Activated CD4-positive, alpha-beta T cell treated with anti-CD3 and anti-CD28 coated beads, Interleukin-2, amount 10 ng/mL, durations not matched to agents 24 days and 14 days (primary cell): ENCODE data around the gene ISL2. TPM values are rescaled to one million over a fixed set of nuclear protein-coding genes. Genes with fewer than 3 reads are reported as not detected.
"Not testable (repeated sequence)": the region's sequence is repeated elsewhere in the genome, so short reads cannot be mapped to it uniquely, and the experiment has no call there.

ENCODE experiments used
- DNase-seq: peaks from one replicate; pipeline ENCODE4 v3.0.0; 2022
- H3K27ac Mint-ChIP-seq: one replicate; pipeline ENCODE4 v1.8.0; 2022; ENCODE audit warnings: mild to moderate bottlenecking, mixed read lengths
- H3K27me3 Mint-ChIP-seq: one replicate; pipeline ENCODE4 v1.8.0; 2022; ENCODE audit warnings: mixed read lengths
- H3K36me3 Mint-ChIP-seq: one replicate; pipeline ENCODE4 v1.8.0; 2022; ENCODE audit warnings: low read depth, mild to moderate bottlenecking, mixed read lengths
- H3K4me1 Mint-ChIP-seq: one replicate; pipeline ENCODE4 v1.8.0; 2021; ENCODE audit warnings: mixed read lengths
- H3K4me3 Mint-ChIP-seq: one replicate; pipeline ENCODE4 v1.8.0; 2022; ENCODE audit warnings: mild to moderate bottlenecking, moderate library complexity, mixed read lengths
- H3K9me3 Mint-ChIP-seq: one replicate; pipeline ENCODE4 v1.8.0; 2021; ENCODE audit warnings: mixed read lengths
- intact Hi-C: fragments of 100-400 bp; cut with micrococcal nuclease; formaldehyde crosslinking; loops from one replicate; pipeline ENCODE4 v1.15.1; 2023
- total RNA-seq: library from RNA; stranded (reverse); gene quantifications from 2 replicates; pipeline ENCODE4 v1.2.3, GENCODE V29; 2022

The ISL2 gene
- total RNA-seq, 1 donor from 2014 or later, result 0.89 TPM

GRCh38 chr15:76312540-76313174, 23.9 kb upstream of the ISL2 start:
- Mint-ChIP-seq H3K9me3 (no peaks in the 10 kb centered on the region), H3K4me1 (peaks cover 20% of the 10 kb centered on the region), H3K4me3 (peak overlapping the region; percentile 7), H3K27ac (no peak overlapping the region), H3K27me3 (peaks cover 2% of the 10 kb centered on the region), H3K36me3 (peaks cover 14% of the 10 kb centered on the region)
- no peak for DNase-seq
- intact Hi-C loops, result no loop called here

- intact Hi-C loops, H3K27me3 Mint-ChIP-seq, H3K9me3 Mint-ChIP-seq, H3K27ac Mint-ChIP-seq, H3K4me3 Mint-ChIP-seq, DNase-seq: not testable (repeated sequence)
- Mint-ChIP-seq H3K36me3 (peaks cover 12% of the 10 kb centered on the region), H3K4me1 (peaks cover 19% of the 10 kb centered on the region)
These were observed 23.4 kb upstream of the ISL2 start for GRCh38 chr15:76313175-76313567.

- H3K4me3 Mint-ChIP-seq, result no peak overlapping the region
- H3K4me1 Mint-ChIP-seq, result peaks cover 15% of the 10 kb centered on the region
- H3K36me3 Mint-ChIP-seq, result peaks cover 7% of the 10 kb centered on the region
- no peak overlapping the region for H3K27ac Mint-ChIP-seq
- H3K9me3 Mint-ChIP-seq, result no peaks in the 10 kb centered on the region
- DNase-seq, result no peak
- peaks cover 2% of the 10 kb centered on the region for H3K27me3 Mint-ChIP-seq
- intact Hi-C loops, result no loop called here
These were observed 22.8 kb upstream of the ISL2 start for GRCh38 chr15:76313731-76314130.

GRCh38 chr15:76320012-76320411, 16.6 kb upstream of the ISL2 start:
- no peaks in the 10 kb centered on the region for H3K36me3 Mint-ChIP-seq
- H3K4me1 Mint-ChIP-seq, result peaks cover 3% of the 10 kb centered on the region
- H3K9me3 Mint-ChIP-seq, result no peaks in the 10 kb centered on the region
- H3K27me3 Mint-ChIP-seq, result peaks cover 30% of the 10 kb centered on the region
- intact Hi-C loops, result no loop called here
- DNase-seq, result no peak
- no peak overlapping the region for H3K4me3 Mint-ChIP-seq
- H3K27ac Mint-ChIP-seq, result no peak overlapping the region

- Mint-ChIP-seq H3K9me3 (no peaks in the 10 kb centered on the region), H3K27me3 (peaks cover 31% of the 10 kb centered on the region), H3K4me1 (peaks cover 3% of the 10 kb centered on the region), H3K36me3 (no peaks in the 10 kb centered on the region), H3K27ac (no peak overlapping the region), H3K4me3 (no peak overlapping the region)
- no peak for DNase-seq
- intact Hi-C loops, result no loop called here
These were observed 15.4 kb upstream of the ISL2 start for GRCh38 chr15:76321171-76321570.

GRCh38 chr15:76321602-76322001, 15.0 kb upstream of the ISL2 start:
- no peak overlapping the region for H3K4me3 Mint-ChIP-seq
- H3K27me3 Mint-ChIP-seq, result peaks cover 33% of the 10 kb centered on the region
- intact Hi-C loops, result no loop called here
- H3K36me3 Mint-ChIP-seq, result no peaks in the 10 kb centered on the region
- peaks cover 3% of the 10 kb centered on the region for H3K4me1 Mint-ChIP-seq
- H3K27ac Mint-ChIP-seq, result no peak overlapping the region
- no peaks in the 10 kb centered on the region for H3K9me3 Mint-ChIP-seq
- DNase-seq, result no peak

GRCh38 chr15:76324066-76324465, 12.5 kb upstream of the ISL2 start:
- DNase-seq, result no peak
- no peaks in the 10 kb centered on the region for H3K36me3 Mint-ChIP-seq
- no peak overlapping the region for H3K4me3 Mint-ChIP-seq
- peaks cover 3% of the 10 kb centered on the region for H3K4me1 Mint-ChIP-seq
- H3K27me3 Mint-ChIP-seq, result peaks cover 46% of the 10 kb centered on the region
- intact Hi-C loops, result no loop called here
- no peaks in the 10 kb centered on the region for H3K9me3 Mint-ChIP-seq
- no peak overlapping the region for H3K27ac Mint-ChIP-seq

GRCh38 chr15:76325704-76326103, 10.9 kb upstream of the ISL2 start:
- H3K27me3 Mint-ChIP-seq, result peaks cover 50% of the 10 kb centered on the region
- DNase-seq, result no peak
- intact Hi-C loops, result no loop called here
- H3K36me3 Mint-ChIP-seq, result no peaks in the 10 kb centered on the region
- no peaks in the 10 kb centered on the region for H3K4me1 Mint-ChIP-seq
- H3K4me3 Mint-ChIP-seq, result no peak overlapping the region
- no peak overlapping the region for H3K27ac Mint-ChIP-seq
- no peaks in the 10 kb centered on the region for H3K9me3 Mint-ChIP-seq

GRCh38 chr15:76327191-76328105, 9.1 kb upstream of the ISL2 start:
- Mint-ChIP-seq H3K9me3 (no peaks in the 10 kb centered on the region), H3K4me1 (no peaks in the 10 kb centered on the region), H3K27me3 (peaks cover 52% of the 10 kb centered on the region)

GRCh38 chr15:76328106-76328696, 8.4 kb upstream of the ISL2 start:
- Mint-ChIP-seq H3K27me3 (peaks cover 50% of the 10 kb centered on the region), H3K4me3 (no peak overlapping the region), H3K27ac (no peak overlapping the region), H3K36me3 (no peaks in the 10 kb centered on the region), H3K4me1 (no peaks in the 10 kb centered on the region), H3K9me3 (no peaks in the 10 kb centered on the region)
- intact Hi-C loops, result no loop called here
- DNase-seq, result no peak

More at GRCh38 chr15:76327191-76328105, 9.1 kb upstream of the ISL2 start:
- intact Hi-C loops, result no loop called here
- H3K36me3 Mint-ChIP-seq, result no peaks in the 10 kb centered on the region
- H3K27ac Mint-ChIP-seq, result no peak overlapping the region
- H3K4me3 Mint-ChIP-seq, result no peak overlapping the region
- DNase-seq, result no peak

- no peak overlapping the region for H3K27ac Mint-ChIP-seq
- H3K4me3 Mint-ChIP-seq, result no peak overlapping the region
- H3K27me3 Mint-ChIP-seq, result peaks cover 47% of the 10 kb centered on the region
- peaks cover under 1% of the 10 kb centered on the region for H3K4me1 Mint-ChIP-seq
- intact Hi-C loops, result no loop called here
- no peaks in the 10 kb centered on the region for H3K36me3 Mint-ChIP-seq
- no peaks in the 10 kb centered on the region for H3K9me3 Mint-ChIP-seq
- no peak for DNase-seq
These were observed 7.6 kb upstream of the ISL2 start for GRCh38 chr15:76328958-76329357.

GRCh38 chr15:76330080-76330680, 6.4 kb upstream of the ISL2 start:
- no peak for DNase-seq
- no peak overlapping the region for H3K4me3 Mint-ChIP-seq
- peaks cover 46% of the 10 kb centered on the region for H3K27me3 Mint-ChIP-seq
- H3K27ac Mint-ChIP-seq, result no peak overlapping the region
- intact Hi-C loops, result no loop called here
- H3K9me3 Mint-ChIP-seq, result no peaks in the 10 kb centered on the region
- no peaks in the 10 kb centered on the region for H3K36me3 Mint-ChIP-seq
- peaks cover 5% of the 10 kb centered on the region for H3K4me1 Mint-ChIP-seq

- H3K27me3 Mint-ChIP-seq, result peaks cover 59% of the 10 kb centered on the region
- intact Hi-C loops, result no loop called here
These were observed 3.8 kb upstream of the ISL2 start for GRCh38 chr15:76332796-76333195.

GRCh38 chr15:76333309-76333708, 3.3 kb upstream of the ISL2 start:
- no peak overlapping the region for H3K27ac Mint-ChIP-seq
- no peak for DNase-seq
- no peak overlapping the region for H3K4me3 Mint-ChIP-seq
- peaks cover 24% of the 10 kb centered on the region for H3K4me1 Mint-ChIP-seq
- H3K36me3 Mint-ChIP-seq, result peaks cover 2% of the 10 kb centered on the region
- H3K27me3 Mint-ChIP-seq, result peaks cover 55% of the 10 kb centered on the region
- H3K9me3 Mint-ChIP-seq, result no peaks in the 10 kb centered on the region
- intact Hi-C loops, result no loop called here

More at GRCh38 chr15:76332796-76333195, 3.8 kb upstream of the ISL2 start:
- no peak for DNase-seq
- H3K9me3 Mint-ChIP-seq, result no peaks in the 10 kb centered on the region
- no peak overlapping the region for H3K4me3 Mint-ChIP-seq
- peaks cover 2% of the 10 kb centered on the region for H3K36me3 Mint-ChIP-seq
- H3K27ac Mint-ChIP-seq, result no peak overlapping the region
- H3K4me1 Mint-ChIP-seq, result peaks cover 24% of the 10 kb centered on the region
